GM19043 (cell line): ENCODE measurements around the gene ECHDC3.
A peak's percentile ranks its signal among the peaks of the same experiment; 100 is the strongest.
"Not testable (repeated sequence)": the region's sequence is repeated elsewhere in the genome, so short reads cannot be mapped to it uniquely, and the experiment has no call there.

Source experiments
- ATAC-seq: cut with Tn5 transposase; IDR thresholded peaks from one replicate; pipeline ENCODE4 v1.9.1; 2021; ENCODE audit warnings: low read depth; ENCODE audit not compliant: unreplicated experiment

Gene ECHDC3

GRCh38 chr10:11742009-11742778 lies at the start of gene ECHDC3:
ECHDC3 (plus strand) TSS chr10:11742382; CDS start chr10:11742577, 195 bp downstream.
- ATAC-seq, result peak; percentile 75

GRCh38 chr10:11693376-11693775 lies 48.8 kb upstream of the ECHDC3 start:
- ATAC-seq, result no peak

- ATAC-seq, result no peak
Observed at GRCh38 chr10:11695779-11696178, 46.4 kb upstream of the ECHDC3 start.

GRCh38 chr10:11697718-11698527 lies 44.3 kb upstream of the ECHDC3 start:
- peak; percentile 35 for ATAC-seq

GRCh38 chr10:11698691-11699549 lies 43.3 kb upstream of the ECHDC3 start:
- ATAC-seq, result peak; percentile 79

- peak; percentile 30 for ATAC-seq
Observed at GRCh38 chr10:11699550-11700097, 42.6 kb upstream of the ECHDC3 start.

GRCh38 chr10:11700539-11700938 lies 41.6 kb upstream of the ECHDC3 start:
- no peak for ATAC-seq

- no peak for ATAC-seq
Observed at GRCh38 chr10:11701451-11702095, 40.6 kb upstream of the ECHDC3 start.

- ATAC-seq, result no peak
Observed at GRCh38 chr10:11702264-11702663, 39.9 kb upstream of the ECHDC3 start.

GRCh38 chr10:11704092-11704491 lies 38.1 kb upstream of the ECHDC3 start:
- no peak for ATAC-seq

GRCh38 chr10:11705722-11706121 lies 36.5 kb upstream of the ECHDC3 start:
- ATAC-seq, result no peak

- ATAC-seq, result no peak
Observed at GRCh38 chr10:11706895-11707567, 35.2 kb upstream of the ECHDC3 start.

- no peak for ATAC-seq
Observed at GRCh38 chr10:11707624-11708350, 34.4 kb upstream of the ECHDC3 start.

- not testable (repeated sequence) for ATAC-seq
Observed at GRCh38 chr10:11708801-11709200, 33.4 kb upstream of the ECHDC3 start.

- ATAC-seq, result no peak
Observed at GRCh38 chr10:11712744-11713143, 29.4 kb upstream of the ECHDC3 start.

GRCh38 chr10:11713186-11713743 lies 28.9 kb upstream of the ECHDC3 start:
- no peak for ATAC-seq

GRCh38 chr10:11713963-11714362 lies 28.2 kb upstream of the ECHDC3 start:
- no peak for ATAC-seq

GRCh38 chr10:11714750-11715365 lies 27.3 kb upstream of the ECHDC3 start:
- ATAC-seq, result no peak
